ENCODE measurements around the gene GAB1.

Gene GAB1

DNA sequence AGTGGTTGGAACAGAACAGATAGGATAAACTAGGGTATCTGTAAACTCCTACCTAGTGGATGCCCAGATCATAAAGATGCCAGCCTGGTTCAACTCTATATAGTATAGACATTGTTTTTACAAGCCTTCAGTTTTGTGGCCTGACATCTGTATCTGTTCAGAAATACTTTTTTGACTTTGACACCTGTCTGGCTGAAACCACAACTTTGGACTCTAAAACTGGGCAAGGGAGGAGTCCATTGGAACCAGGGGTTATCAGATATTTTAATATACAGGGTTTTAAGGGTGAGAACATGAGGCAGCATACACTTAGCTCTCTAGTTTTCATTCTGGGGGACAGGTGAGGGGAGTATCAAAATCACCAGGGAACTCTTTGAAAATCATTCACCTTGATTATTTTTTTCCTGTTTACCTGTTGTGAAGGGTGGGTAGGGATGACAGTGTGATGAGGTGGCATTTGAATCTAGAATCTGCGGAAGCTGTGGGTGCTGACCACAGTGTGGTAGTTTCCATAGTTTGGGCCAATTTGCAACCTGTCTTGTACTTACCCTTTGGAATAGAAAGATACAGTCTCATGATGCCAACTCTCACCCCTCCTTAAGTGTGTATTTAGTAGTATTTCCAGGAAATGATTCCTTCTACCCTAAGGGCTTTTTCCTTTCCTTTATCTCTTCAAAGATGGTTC, 20.6 kb downstream of the GAB1 start:
- in situ Hi-C loops (cut with MboI; ENCODE audit: low sequenced_read_pairs) = no loop called here

DNA sequence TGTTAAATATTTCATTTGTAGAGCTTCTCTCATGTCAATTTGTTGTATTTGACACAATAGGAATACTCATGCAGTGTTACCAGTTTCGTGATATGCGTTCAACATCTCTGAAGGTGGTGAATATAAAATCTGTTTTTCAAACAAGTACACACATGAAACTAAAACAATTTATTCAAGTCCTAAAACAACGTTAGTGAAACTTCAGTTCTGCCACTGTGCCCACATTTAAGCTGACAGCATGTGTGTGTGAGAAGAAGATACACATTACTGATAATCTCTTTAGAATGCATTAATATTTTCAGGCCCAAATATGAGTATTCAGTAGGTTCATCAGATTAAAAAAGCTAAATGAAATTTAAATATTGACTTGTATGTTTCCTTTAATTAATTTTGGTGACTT, 21.7 kb downstream of the GAB1 start:
- in situ Hi-C loops (cut with MboI; ENCODE audit: low sequenced_read_pairs) = no loop called here

DNA sequence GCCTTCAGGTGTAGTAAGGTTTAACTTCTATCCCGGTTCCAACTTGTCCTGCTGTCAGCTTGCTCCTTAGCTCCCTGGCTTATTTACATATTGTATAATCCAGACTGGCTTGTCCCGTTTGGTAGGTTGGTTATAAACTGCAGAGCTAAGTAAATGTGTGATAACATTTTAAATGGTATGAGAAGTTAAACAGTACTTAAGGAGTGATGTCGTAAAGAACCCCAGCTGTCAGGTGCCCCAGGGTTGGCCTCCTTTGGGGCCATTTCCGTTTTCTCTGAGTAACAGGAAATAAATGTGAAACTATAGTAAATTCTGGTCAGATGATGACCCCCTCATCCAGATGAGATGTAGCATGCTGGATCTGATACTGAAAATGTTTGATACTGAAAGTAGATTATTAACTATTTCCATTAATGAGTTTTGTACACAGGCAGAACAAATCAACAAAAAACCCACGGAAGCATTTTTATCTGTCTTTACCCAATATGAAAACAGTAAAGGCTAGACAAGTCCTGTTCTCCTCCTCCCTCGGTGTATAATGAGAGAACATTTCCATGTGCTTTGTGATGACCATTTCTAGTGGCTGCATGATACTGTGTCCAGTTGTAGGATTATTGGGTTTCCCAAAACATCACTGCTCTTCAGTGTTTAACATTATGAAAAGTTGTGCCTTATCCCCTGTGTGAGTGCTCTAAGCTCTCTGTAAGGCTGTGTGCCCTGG, 22.4 kb downstream of the GAB1 start:
- in situ Hi-C loops (cut with MboI; ENCODE audit: low sequenced_read_pairs) = no loop called here

DNA sequence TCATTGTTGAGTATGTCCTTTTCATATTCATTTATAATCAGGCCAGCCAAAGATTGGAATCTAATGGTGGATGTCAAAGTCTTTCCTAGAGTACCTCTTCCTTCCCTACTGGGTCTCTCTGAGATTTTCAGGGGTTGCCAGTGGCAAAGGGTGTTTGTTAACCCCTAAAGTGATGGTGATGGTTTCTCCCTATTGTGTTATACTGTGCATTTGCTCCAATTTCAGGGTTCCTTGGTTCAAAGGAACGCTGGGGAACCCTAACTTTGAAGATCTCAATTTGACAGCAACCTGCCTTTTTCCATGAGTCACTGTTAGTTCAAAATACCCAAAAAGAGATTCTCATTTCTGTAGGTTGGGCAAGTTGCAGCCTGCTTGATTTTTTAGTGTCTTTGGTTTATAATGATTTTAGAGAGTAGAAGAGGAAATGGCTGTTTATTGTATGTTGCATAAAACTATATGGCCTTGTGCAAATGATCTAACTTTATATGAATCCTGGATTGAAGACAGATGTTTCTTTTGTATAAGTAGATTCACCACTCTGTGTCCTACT, 23.0 kb downstream of the GAB1 start:
- in situ Hi-C loops (cut with MboI; ENCODE audit: low sequenced_read_pairs) = no loop called here

DNA sequence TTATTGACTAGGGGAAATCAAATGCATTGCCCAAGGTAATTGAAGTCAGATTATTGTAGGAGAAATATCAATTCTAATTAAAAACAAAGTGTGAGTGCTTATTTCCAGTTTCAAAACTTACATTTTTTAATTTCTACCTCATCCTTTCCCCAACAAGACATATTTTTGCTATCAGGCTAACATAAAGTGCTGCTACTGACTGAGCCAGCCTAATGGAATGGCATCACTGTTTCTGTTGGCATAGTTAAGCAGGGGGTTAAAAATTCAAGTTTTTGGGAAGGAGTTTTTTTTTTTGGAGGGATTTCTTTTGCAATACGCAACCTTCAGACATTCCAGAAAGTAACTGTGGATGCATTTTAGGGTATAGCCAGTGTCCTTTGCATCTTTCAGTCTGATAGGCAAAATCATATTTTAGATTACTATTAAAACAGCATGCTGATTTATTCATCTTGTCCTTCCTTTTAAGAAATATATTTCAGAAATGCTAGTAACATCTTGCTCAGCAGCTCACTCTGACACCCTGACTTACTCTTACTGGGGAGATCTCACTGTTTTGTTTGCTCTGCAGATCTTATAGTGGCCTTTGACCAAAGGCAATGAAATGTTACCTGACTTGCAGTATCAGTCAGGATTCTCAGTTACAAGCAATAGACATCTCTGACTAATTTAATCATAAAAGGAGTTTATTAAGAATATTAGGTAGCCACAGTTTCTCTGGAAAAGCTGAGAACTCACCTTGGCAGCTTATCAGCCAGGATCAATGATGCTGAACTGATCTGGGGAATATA, 24.4 kb downstream of the GAB1 start:
- in situ Hi-C loops (cut with MboI; ENCODE audit: low sequenced_read_pairs) = no loop called here

DNA sequence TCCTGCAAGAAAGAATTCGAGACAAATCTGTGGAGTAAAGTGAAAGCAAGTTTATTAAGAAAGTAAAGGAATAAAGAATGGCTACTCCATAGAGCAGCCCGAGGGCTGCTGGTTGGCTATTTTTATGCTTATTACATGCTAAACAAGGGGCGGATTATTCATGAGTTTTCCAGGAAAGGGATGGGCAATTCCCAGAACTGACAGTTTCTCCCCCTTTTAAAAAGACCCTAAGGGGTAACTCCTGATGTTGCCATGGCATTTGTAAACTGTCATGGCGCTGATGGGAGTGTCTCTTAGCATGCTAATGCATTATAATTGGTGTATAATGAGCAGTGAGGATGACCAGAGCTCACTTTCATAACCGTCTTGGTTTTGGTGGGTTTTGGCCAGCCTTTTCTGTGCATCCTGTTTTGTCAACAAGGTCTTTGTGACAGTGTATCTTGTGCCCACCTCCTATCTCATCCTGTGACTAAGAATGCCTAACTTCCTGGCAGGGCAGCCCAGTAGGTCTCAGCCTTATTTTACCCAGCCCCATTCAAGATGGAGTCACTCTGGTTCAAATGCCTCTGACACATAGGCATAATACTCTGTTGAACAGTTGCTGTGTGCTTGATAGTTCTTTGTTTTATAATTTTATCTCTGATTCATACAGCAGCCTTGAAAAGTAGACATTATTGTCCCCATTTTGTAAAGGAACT, 25.8 kb downstream of the GAB1 start:
- in situ Hi-C loops (cut with MboI; ENCODE audit: low sequenced_read_pairs) = no loop called here

DNA sequence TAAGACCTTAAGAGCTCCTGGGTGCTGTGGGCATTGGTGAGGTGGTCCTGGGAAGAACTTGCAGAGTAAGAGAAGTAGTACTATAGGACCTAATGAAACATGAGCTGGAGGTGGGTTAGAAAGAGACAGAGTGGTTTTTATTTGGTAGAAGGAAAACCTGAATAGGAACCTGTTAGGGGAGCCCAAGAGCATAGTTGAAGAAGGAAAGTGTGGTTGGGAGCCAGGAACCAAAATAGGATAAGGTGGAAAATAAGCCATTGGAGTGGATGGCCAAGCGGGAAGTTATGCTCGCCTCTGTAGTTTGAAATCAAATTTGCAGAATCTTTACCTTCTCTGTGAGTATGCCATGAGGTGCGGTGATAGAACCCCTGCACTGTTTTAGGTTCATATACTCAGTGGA, 26.7 kb downstream of the GAB1 start:
- in situ Hi-C loops (cut with MboI; ENCODE audit: low sequenced_read_pairs) = no loop called here

DNA sequence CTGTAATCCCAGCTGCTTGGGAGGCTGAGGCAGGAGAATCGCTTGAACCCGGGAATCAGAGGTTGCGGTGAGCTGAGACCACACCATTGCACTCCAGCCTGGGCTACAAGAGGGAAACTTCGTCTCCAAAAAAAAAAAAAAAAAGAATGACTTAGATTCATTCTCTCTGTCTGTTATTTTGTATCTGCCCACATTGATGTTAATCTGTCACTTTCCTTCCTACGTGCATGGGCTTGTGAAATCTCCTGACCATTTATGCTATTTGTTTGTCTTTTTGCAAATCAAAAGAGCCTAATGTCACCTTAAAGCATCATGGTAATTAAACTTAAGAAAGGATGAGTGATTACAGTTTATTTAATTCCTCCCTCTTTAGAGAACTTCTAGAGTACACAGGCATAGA, 27.4 kb downstream of the GAB1 start:
- in situ Hi-C loops (cut with MboI; ENCODE audit: low sequenced_read_pairs) = no loop called here

DNA sequence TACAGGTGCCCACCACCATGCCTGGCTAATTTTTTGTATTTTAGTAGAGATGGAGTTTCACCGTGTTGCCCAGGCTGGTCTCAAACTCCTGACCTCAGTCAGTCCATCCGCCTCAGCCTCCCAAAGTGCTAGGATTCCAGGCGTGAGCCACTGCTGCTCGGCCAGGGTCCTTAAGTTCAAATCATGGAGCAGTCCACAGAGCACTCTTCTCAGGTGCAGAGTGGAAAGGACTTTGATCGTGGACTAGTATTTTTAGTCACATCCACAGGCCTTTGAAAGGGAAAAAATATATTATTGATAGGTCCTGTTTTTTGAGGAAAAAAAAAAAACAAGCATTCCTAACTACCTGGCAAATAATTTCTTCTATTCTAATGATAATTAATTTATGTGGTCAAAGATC, 31.2 kb downstream of the GAB1 start:
- in situ Hi-C loops (cut with MboI; ENCODE audit: low sequenced_read_pairs) = no loop called here

DNA sequence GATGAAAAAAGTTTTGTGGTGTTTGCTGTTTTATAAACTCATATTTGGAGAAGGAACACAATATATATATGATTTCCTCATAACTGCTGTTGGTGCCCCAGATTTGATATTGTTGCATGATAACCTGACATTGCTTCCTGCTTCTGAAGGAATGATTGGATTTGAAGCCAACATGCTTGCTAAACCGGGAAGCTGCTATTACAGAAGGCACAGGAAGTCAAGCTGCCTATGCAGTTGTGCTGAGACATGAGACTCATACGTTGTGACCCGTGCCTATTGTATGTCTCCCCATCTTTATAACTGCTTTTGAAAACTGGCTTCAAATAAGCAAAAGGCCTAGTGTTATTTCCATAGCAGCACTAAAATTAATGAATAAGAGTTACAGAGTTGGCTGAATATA, 32.9 kb downstream of the GAB1 start:
- in situ Hi-C loops (cut with MboI; ENCODE audit: low sequenced_read_pairs) = no loop called here

DNA sequence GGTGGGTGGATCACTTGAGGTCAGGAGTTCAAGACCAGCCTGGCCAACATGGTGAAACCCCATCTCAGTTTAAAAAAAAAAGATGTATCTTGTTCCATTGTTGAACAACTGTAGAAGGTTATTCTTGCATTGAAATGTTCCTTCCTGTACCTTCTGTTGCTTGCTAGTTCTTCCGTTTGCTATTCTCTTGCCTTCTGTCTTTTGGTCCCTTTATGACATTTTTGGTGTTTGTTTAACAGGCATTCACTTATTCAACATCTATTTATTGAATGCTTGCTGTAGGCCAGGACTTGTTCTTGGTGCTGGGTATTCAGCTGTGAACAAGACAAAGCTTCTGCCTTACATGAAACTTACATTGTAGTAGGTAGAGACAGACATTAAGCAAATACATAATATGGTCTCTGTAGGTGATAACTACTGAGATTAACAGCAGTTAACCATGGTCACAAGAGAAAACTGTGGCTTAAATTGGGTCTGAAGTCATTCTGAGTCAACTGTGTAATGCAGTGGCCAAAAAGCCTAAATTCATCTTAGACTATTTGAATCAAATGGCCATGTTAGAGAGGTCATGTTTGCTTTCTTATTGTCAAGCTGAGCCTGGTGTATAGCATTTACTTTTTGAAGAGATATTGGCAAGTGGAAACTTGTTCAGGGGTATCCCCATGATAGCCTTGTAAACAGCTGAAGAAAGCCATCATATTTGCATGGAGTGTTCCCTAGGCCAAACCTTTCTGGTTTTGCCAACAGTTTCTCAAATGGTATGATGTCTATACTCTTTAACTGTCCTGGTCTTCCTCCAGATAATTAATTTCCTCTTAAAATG, 35.6 kb downstream of the GAB1 start:
- in situ Hi-C loops (cut with MboI; ENCODE audit: low sequenced_read_pairs) = no loop called here

DNA sequence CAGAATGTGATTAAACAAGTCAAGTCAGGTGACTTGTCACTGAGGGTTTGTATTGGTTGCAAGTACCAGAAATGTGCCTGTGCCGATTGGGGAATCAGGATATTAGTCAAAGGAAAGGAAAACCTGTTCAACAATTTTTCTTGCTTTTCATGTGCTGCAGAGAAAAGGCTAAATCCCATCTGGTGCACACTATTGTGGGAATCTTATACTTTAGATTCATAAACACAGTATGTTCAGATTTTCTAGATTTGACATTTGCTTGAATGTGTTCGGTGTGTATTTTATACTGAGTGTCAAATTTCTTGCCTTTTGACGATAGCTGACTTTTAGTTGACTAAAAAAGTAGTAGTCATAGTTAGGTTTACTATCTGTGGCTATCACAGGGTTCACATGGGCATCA, 37.6 kb downstream of the GAB1 start:
- in situ Hi-C loops (cut with MboI; ENCODE audit: low sequenced_read_pairs) = no loop called here

DNA sequence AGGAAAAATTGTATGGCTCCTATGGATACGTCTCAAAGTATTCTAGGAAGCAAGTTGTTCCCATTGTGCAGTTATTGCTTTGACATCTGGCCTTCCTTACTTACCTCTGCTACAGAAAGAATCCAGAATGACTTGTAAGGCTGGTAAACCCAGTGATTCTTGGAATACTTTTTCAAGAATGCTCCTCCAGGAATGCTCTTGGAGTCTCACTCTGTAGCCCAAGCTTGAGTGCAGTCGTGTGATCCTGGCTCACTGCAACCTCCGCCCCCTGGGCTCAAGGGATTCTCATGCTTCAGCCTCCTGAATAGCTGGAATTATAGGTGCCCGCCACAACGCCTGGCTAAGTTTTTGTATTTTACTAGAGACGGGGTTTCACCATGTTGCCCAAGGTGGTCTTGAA, 38.1 kb downstream of the GAB1 start:
- in situ Hi-C loops (cut with MboI; ENCODE audit: low sequenced_read_pairs) = no loop called here

DNA sequence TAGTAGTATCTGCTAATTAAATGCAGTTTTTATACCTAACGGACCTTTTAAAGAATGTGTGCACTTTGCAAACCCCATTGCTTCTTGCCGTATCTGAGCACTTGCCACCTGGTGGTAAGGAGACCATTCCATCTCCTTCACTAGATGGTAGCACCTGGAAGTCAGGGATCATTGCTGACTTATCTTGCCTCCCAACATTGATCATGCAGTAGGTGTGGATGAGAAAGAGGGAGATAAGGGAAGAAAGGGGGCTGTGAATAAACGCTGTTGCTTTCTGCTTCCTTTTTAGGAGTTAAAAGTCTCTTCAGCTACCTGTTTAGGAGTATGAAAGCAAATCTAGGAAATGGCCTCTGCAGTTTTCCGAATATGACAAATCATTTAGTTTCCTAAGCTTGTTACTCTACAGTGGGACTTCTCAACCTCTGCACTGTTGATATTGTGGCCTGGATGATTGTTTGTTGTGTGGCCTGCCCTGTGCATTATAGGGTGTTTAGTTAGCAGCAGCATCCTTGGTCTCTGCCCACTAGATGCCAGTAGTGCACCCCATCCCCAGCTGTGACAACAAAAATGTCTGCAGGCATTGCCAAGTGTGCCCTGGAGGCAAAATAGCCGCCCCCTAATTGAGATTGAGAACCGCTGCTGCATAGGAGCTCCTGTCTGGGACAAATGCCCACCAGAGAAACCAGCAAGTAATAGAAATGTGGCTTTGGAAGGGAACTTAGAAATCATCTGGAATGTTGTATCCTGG, 38.8 kb downstream of the GAB1 start:
- in situ Hi-C loops (cut with MboI; ENCODE audit: low sequenced_read_pairs) = no loop called here

DNA sequence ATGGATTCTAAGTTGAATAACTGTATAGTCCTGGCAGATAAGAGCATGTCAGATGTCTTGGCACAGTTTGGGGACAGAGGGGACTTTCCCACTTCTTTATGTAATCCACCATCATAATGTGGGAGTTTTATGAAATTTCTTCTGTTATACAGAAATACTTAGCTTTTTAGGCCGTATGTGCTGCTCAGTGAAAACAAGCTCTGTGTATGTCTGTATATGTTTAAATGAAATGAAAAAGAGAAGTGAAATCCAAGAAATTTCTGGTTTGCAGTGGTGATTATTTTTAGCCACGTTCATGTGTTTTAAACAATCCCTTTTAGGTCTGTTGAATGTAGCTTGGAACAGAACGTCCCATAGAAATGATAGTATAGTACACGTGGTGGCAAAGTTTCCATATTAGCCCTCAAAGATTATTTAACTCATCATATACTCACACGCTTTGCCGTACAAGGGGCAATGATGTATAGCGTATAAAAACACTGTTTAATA, 41.0 kb downstream of the GAB1 start:
- in situ Hi-C loops (cut with MboI; ENCODE audit: low sequenced_read_pairs) = no loop called here

DNA sequence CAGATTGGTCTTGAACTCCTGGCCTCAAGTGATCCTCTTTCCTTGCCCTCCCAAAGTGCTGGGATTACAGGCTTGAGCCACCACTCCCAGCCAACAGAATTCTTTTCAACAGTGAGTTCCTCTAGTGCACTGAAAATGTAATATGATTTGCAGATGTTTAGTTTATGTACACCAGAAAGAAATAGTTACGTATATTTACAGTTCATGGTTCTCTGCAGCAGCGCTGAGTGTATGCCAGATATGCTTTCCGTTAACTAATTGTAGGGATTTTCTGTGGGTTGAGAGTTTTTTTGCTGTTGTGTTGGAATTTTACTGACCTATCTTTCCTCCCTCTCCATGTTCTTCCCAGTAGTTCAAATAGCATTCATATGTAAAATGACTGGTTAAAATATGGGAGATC, 44.0 kb downstream of the GAB1 start:
- in situ Hi-C loops (cut with MboI; ENCODE audit: low sequenced_read_pairs) = no loop called here

DNA sequence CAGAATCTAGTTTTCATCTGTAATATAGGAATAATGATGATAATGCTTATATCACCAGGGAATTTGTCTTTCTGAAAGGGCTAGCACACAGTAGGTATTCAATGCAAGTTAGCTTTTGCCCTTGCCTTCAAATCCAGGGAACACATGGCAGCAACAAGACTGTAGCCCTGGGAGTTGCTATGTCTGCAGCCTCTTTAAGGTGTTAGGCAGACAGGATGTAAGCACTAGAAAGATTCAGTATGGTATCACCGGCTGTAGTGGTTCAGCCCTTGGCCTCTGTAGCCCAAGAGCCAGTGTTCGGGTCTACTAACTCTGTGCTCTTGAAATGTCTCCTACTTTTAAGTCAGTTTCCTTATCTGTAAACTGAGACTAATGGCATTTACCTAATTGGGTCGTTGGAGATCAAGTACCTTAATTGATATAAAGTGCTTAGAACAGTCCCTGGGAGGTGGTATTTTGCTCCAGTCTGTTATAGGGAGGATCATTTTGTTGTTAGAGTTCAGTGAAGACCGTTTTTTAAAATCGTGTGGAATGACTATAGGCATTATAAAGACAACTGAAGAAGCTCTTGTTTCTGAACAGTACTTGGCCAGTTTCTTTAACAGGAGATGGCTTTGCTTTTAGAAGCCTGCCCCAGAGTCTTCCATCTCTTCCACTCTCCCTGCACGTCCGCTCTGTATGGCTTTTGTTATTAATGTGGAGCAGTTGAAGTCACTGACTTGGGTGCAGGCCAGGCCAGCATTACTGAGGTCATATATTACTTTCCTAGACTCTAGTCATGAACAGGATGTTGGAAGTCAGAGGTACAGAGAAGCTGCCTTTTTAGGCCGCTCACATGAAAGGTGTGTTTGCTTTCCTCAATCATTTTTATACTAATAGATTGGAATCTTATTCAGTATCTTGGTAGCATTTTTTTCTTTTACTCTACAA, 44.8 kb downstream of the GAB1 start:
- in situ Hi-C loops (cut with MboI; ENCODE audit: low sequenced_read_pairs) = no loop called here

DNA sequence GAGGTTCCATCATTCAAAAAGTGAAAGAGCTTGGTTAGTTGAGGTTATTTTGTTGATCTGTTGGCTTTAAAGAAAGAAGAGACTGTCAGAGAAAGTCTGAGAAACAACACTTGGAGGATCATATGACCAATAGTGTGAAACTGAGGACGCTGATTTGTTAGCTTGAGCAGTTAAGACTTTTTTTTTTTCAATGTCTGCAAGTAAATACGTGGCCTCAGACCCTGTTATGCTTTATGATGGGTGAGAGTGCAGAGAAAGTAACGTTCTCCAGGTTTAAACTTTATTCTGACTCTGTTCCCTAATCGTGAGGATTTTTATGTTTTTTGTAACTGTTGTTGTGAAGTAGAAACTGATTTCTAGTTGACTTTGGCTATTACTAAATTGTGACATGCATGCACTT, 45.9 kb downstream of the GAB1 start:
- in situ Hi-C loops (cut with MboI; ENCODE audit: low sequenced_read_pairs) = no loop called here
